SU-DHL-6 (cell line): ENCODE results near the gene BEX3.

ENCODE experiments used
- EZH2phosphoT487 ChIP-seq: fragments of 200-600 bp; sonication (generic), shearing (Covaris generic); conservative IDR thresholded peaks from 2 replicates; pipeline ENCODE4 v1.6.1; 2018; ENCODE audit warnings: mild to moderate bottlenecking, antibody characterized with exemption, low read length, moderate library complexity, mixed read lengths
- TF ChIP-seq, protein P1 (sequence below): fragments of 200-600 bp; sonication (generic); IDR thresholded peaks from one replicate; pipeline ENCODE4 v1.5.1; 2017; ENCODE audit warnings: antibody characterized with exemption, mild to moderate bottlenecking, low read length, moderate library complexity; ENCODE audit not compliant: insufficient read depth, poor library complexity, severe bottlenecking

DNA sequence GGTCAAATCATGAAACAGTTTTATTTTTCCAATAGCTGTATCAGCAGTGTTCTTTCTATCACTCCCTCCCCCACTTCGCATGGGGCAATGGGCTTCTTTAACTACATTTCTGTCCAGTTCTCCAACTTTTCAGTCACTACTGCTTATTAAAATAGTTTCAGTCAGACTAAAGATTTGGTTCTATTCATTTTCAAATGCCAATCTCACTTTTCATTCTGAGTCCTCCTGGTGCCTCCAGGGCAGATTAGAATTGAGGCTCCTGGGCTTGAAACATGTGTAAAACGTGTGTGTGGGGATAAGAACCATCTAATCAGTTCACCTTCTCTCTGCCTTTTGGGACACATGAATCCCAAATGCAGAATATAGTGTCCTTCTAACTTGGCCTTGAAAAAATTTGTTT lies 3.5 kb upstream of the BEX3 start:
- TF ChIP-seq, protein P1, sequence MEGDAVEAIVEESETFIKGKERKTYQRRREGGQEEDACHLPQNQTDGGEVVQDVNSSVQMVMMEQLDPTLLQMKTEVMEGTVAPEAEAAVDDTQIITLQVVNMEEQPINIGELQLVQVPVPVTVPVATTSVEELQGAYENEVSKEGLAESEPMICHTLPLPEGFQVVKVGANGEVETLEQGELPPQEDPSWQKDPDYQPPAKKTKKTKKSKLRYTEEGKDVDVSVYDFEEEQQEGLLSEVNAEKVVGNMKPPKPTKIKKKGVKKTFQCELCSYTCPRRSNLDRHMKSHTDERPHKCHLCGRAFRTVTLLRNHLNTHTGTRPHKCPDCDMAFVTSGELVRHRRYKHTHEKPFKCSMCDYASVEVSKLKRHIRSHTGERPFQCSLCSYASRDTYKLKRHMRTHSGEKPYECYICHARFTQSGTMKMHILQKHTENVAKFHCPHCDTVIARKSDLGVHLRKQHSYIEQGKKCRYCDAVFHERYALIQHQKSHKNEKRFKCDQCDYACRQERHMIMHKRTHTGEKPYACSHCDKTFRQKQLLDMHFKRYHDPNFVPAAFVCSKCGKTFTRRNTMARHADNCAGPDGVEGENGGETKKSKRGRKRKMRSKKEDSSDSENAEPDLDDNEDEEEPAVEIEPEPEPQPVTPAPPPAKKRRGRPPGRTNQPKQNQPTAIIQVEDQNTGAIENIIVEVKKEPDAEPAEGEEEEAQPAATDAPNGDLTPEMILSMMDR: no peak
- no peak for TF ChIP-seq EZH2phosphoT487
